HG02571 (cell line): ENCODE results near the gene ZNF41.
"Not testable (repeated sequence)": the region's sequence is repeated elsewhere in the genome, so short reads cannot be mapped to it uniquely, and the experiment has no call there.

Source experiments
- ATAC-seq: cut with Tn5 transposase; IDR thresholded peaks from one replicate; pipeline ENCODE4 v1.9.1; 2021; ENCODE audit warnings: mild to moderate bottlenecking, moderate library complexity; ENCODE audit not compliant: unreplicated experiment

ZNF41 gene

DNA sequence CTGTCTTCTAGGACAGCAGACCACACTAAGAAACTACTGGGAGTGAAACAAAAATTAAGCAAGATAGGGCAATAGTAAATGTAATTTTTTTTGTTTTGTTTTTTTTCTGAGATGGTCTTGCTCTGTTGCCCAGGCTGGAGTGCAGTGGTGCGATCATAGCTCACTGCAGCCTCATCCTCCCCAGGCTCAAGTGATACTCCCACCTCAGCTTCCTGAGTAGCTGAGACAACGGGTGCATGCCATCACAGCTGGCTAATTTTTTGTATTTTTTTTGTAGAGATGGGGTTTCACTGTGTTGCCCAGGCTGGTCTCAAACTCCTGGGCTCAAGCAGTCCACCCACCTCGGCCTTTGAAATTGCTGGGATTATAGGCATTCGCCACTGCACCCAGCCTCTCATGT, 9.1 kb upstream of the ZNF41 start:
- not testable (repeated sequence) for ATAC-seq

GRCh38 chrX:47489507-47490275, 6.7 kb upstream of the ZNF41 start:
- no peak for ATAC-seq

GRCh38 chrX:47484885-47485284, 1.9 kb upstream of the ZNF41 start:
- ATAC-seq, result no peak

DNA sequence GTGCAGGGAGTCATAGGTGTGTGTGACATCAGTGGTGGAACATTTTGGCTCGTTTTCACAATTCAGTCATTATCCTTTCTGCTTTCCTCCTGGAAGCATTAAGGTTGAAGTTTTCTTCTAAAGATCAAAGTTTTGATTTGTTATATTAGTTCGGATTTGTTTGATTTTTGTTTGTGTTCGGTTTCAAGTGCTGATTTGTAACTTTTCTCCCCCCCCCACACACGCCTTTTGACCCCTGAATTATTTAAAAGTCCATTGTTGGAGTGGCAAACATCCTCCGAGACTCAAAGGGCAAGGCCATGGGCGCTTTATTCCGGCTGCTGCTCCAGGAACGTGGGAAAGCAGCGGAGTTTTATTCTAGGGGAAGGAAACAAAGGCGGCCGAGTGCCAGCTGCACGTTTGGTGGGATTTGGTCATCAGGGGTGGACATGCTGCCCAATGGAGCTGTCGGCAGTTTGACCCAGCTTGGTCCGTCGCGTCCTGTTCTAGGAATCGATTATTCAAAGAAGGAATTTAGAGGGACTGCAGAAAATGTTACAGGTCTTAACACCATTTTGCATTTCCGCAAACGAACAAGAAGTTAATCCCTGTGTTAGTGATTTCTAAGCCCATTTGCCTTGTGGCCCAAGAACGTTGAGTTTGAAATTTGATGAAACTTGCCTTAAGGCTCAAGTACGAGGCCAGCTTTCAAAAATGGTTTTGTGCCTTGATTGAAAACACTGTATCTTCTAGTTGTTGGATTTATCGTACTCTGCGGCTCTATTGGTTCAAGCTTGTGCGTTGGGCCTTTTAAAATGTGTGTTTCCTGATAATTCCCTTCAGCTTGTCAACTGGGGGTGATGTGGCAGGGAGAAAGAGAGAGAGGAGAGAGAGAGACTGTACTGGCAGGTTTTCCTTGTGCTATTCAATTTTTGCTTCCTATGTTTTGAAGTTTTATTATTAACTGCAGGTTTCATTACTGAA, 565 bp upstream of the ZNF41 start:
- ATAC-seq, result no peak

DNA sequence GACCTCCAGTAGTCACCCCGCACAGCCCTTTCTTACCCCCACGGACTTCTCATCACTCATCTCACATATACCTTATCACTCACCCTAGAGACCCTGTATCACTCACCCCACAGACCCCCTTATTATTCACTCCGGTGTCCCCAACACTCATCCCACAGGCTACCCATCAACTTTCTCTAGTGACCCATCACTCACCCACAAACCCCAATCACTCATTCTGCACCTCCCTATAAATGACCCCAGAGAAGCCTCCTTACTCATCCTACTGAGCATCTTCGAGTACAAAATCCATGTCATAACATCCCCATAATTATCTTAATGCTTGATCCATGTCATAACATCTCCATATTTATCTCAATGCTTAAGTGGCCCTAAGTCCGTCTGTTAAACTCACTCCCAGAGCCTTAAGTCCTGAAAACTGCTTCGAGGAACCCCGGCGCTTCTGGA, 934 bp downstream of the ZNF41 start:
- no peak for ATAC-seq

DNA sequence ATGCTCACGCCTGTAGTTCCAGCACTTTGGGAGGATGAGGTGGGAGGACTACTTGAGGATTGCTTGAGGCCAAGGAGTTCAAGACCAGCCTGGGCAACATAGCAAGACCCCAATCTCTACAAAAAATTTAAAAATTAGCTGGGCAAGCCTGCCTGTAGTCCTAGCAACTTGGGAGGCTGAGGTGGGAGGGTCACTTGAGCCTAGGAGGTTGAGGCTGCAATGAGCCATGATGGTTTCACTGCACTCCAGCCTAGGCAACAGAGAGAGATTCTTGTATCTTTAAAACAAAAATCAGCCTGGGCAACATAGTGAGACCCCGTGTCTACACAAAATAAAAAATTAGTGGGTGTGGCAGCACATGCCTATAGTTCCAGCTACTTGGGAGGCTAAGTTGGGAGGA, 1.9 kb downstream of the ZNF41 start:
- no peak for ATAC-seq

DNA sequence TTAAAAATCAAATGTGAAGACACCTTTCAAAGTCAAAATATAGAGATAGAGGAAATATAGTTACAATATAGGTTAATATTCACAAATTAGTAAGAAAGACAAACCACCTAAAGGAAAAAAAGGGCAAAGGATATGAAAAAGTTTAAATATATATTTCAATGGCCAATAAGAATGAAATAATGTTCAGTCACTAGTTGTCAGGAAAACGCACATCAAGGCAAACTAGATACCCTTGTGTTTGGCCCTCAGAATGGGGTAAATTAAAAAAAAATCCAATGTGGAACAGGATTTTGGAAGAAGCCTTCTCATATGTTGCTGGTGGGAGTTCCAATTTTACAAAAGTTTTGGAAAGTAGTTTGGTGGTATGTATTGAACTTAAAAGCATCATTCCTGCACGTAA, 2.4 kb downstream of the ZNF41 start:
- ATAC-seq, result no peak

GRCh38 chrX:47475476-47475875, 7.5 kb downstream of the ZNF41 start:
- ATAC-seq, result no peak

- ATAC-seq, result no peak
Measured at GRCh38 chrX:47467106-47467505, 15.9 kb downstream of the ZNF41 start.

DNA sequence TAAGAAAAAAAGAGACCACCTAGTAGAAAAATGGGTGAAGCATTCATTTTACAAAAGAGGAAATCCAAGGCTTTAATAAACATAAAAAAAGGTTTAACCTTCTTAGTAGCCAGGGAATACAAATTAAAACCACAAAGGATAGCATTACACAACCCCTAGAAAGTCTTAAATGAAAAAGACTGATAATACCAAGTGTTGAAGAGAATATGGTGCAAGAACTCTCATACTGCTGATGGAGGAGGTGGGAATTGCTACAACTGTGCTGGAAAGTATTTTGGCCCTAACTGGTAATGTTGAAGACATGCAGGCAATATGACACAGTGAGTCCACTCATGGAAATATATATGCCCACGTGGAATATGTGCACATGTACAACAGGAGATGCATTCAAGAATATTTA, 22.5 kb downstream of the ZNF41 start:
- ATAC-seq, result no peak

- ATAC-seq, result no peak
Measured at GRCh38 chrX:47458528-47458927, 24.5 kb downstream of the ZNF41 start.

DNA sequence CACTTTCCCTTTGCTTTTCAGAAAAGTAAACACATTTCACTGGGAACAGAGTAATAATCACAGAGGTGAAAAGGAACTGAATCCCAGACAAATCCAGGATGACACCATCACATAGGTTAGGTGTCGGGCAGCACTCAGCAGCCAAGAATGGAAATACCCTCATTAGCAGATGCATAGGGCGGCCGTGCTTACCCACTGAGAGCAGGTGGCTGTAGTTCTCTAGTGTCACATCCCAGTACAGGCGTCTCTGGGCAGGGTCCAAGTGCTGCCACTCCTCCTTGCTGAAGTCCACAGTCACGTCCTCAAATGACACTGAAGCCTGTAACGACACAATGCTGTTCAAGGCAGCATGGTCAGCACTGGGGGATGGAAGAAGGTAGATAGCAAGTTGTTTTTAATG, 26.9 kb downstream of the ZNF41 start:
- no peak for ATAC-seq

DNA sequence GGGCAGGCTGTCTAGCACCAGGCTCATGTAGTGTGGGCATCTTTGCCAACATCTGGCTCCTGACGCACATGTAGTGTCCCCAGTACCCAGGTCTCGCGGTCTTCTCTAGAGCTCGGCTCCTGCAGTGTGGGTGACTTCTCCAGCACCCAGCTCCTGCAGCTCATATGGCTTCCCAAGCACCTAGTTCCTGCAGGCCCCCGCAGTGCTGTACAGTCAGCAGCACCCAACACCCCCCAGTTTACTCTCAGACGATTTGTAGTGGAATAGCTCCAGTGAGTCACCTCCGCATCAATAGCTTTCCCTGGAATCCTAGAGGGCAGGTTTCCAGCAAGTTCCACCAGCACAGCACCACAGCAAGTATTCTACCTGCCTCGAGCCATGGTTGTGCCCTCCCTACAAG, 30.9 kb downstream of the ZNF41 start:
- no peak for ATAC-seq

DNA sequence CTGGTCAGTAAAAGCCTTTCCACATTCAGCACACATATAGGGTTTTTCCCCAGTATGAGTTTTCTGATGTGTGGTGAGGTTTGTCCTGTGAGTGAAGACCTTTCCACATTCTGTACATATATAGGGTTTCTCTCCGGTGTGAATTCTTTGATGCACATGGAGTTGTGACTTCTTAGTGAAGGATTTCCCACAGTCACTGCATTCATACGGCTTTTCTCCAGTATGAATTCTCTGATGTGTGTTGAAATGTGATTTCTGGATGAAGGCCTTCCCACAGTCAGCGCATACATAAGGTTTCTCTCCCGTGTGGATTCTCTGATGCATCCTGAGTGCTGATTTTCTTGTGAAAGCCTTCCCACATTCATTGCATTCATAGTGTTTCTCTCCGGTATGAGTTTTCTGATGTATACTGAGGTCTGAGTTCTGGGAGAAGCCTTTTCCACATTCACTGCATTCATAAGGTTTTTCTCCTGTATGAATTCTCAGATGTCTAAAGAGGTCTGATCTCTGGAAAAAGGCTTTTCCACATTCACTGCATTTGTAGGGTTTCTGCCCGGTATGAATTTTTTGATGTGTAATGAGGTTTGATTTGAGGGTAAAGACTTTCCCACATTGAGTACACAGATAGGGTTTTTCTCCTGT, 34.7 kb downstream of the ZNF41 start:
- no peak for ATAC-seq

GRCh38 chrX:47447607-47448006, 35.4 kb downstream of the ZNF41 start:
- ATAC-seq, result no peak

DNA sequence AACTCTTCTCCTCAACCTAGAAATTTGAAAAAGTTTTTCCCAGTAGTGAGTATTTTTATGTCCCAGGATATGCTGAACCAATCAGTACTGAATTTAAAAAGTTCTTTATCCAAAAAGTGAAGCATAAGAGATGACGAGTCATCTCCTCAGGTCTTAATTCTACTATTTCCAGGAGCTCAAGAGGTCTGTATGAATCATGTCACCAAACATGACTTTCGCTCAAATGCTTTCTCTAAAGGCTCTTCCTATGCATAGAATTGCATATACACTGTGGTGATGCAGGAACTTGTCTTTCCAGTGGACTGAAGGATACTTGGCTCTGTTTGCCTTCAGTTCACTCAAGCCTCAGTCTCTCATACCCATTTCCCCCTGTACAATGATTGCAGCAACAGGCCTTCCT, 36.1 kb downstream of the ZNF41 start:
- ATAC-seq, result no peak

- ATAC-seq, result no peak
Measured at GRCh38 chrX:47446431-47446830, 36.6 kb downstream of the ZNF41 start.

GRCh38 chrX:47430925-47431324, 52.1 kb downstream of the ZNF41 start:
- no peak for ATAC-seq

GRCh38 chrX:47422444-47422843, 60.6 kb downstream of the ZNF41 start:
- no peak for ATAC-seq

- ATAC-seq, result no peak
Measured at GRCh38 chrX:47420962-47421361, 62.1 kb downstream of the ZNF41 start.

DNA sequence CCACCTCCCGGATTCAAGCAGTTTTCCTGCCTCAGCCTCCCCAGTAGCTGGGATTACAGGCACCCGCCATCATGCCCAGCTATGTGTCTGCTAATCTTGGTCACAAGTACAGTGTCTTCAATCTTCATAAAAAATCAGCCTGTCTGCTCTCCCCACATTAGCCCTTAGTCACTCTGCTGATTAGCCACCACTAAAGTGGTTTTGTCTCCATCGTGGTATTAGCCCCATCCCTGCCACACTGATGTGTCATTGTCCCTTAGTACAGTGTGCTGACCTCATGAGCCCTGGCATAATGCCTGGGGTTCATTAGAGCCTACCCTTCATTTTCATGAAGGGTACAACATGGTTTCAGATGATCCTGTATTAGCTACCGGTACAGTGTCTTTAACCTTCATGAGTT, 62.8 kb downstream of the ZNF41 start:
- ATAC-seq, result no peak
